Thymus (tissue), 11 donors: Measurements from ENCODE around the gene FAM13A. TPM values are rescaled to one million over a fixed set of nuclear protein-coding genes. Genes with fewer than 3 reads are reported as not detected.

Source experiments
- DNase-seq, 9 donors: peaks; one replicate each; pipeline ENCODE4 v3.0.0-alpha.2; 2013; ENCODE audit warnings: low spot score in 9 of 9, low read depth in 6 of 9, missing footprints in 1 of 9
- H3K27ac ChIP-seq, 2 donors: one replicate each; pipeline ENCODE4 v1.5.1; 2013; ENCODE audit warnings: control low read depth in 1 of 2, low read depth in 1 of 2, low read length in 1 of 2, mild to moderate bottlenecking in 1 of 2, moderate library complexity in 1 of 2
- H3K27me3 ChIP-seq, 2 donors: one replicate each; pipeline ENCODE4 v1.5.1; 2013; ENCODE audit warnings: low read length in 1 of 2; ENCODE audit not compliant: control insufficient read depth in 2 of 2, insufficient read depth in 1 of 2
- H3K36me3 ChIP-seq, 2 donors: one replicate each; pipeline ENCODE4 v1.5.1; 2013; ENCODE audit warnings: low read length in 1 of 2, mild to moderate bottlenecking in 1 of 2, moderate library complexity in 1 of 2; ENCODE audit not compliant: control insufficient read depth in 2 of 2, insufficient read depth in 2 of 2
- H3K4me1 ChIP-seq, 2 donors: one replicate each; pipeline ENCODE4 v1.5.1; 2013; ENCODE audit warnings: low read length in 2 of 2; ENCODE audit not compliant: control insufficient read depth in 2 of 2, insufficient read depth in 2 of 2
- H3K4me3 ChIP-seq, 2 donors: one replicate each; pipeline ENCODE4 v1.5.1; 2013; ENCODE audit warnings: low read length in 2 of 2, control low read depth in 1 of 2, mild to moderate bottlenecking in 1 of 2
- H3K9me3 ChIP-seq, 2 donors: one replicate each; pipeline ENCODE4 v1.5.1; 2013; ENCODE audit warnings: low read length in 1 of 2, mild to moderate bottlenecking in 1 of 2; ENCODE audit not compliant: control insufficient read depth in 2 of 2, insufficient read depth in 1 of 2
- WGBS: extraction: QIAGEN DNeasy Blood & Tissue Kit; methylation state at CpG from one replicate; pipeline ENCODE4 v1.1.7; 2013; 5-methylcytosine and 5-hydroxymethylcytosine counted together
- polyA plus RNA-seq: library from polyadenylated mRNA; stranded (reverse); fragments of 200-250 nt; gene quantifications from one replicate; pipeline ENCODE4 v1.2.3, GENCODE V29; 2013
- total RNA-seq: library from RNA; stranded (reverse); fragments of 120-200 nt; gene quantifications from one replicate; pipeline ENCODE4 v1.2.4, GENCODE V29; 2013
- donor health status: healthy.

Gene FAM13A
- total and polyA plus RNA-seq, 2 donors: 9.0 to 9.3 TPM

DNA sequence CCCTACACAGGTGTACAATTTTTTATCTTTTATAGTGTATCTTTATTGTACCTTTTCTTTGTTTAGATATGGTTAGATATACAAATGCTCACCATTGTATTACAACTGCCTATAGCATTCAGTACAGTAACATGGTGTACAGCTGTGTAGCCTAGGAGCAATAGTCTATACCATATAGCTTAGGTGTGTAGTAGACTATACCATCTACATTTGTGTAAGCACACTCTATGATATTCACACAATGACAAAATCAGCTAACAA, 80.3 kb downstream of the FAM13A start:
- Histone ChIP-seq H3K4me3 (no peak overlapping the region), H3K27me3 (no peaks in the 10 kb centered on the region), H3K36me3 (no peaks in the 10 kb centered on the region), H3K4me1 (no peaks in the 10 kb centered on the region), H3K27ac (no peak overlapping the region), H3K9me3 (no peaks in the 10 kb centered on the region)
- DNase-seq: no peak

DNA sequence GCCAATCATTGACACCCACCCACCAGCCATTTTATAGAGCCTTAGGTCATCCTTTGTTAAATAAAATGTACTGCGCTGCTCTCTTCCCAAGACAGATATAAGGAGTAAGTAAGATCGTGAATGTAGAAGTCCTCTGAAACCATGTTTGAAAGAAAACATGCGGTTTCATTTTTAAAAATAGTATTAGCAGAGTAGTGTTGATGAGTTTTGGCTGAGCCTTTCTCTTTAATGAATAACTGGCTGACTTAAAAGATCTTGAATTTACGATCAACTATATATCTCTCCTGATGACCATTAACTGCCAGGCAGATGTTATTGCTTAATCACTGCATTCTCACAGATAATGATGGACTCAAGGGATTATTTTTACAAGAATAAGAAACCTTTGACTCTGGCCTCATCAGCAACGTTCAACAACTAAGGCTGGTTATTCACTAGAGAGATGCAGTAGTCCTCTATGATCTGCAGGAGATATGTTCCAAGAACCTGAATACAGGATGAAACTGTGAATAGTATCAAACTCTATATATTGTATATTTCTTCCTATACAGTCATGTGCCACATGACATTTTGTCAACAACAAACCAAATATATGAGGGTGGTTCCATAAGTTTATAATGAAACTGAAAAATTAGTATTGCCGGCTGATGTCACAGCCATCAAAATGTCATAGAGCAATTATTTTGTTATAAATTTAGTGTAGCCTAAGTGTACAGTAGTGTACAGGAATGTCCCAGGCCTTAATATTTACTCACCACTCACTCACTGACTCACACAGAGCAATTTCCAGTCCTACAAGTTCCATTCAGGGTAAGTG, 80.8 kb downstream of the FAM13A start:
- Histone ChIP-seq H3K4me3 (no peak overlapping the region), H3K36me3 (no peaks in the 10 kb centered on the region), H3K27me3 (no peaks in the 10 kb centered on the region), H3K4me1 (no peaks in the 10 kb centered on the region), H3K9me3 (no peaks in the 10 kb centered on the region), H3K27ac (no peak overlapping the region)
- WGBS: 89% methylated on average over 6 of the region's 6 CpGs
- DNase-seq: no peak

DNA sequence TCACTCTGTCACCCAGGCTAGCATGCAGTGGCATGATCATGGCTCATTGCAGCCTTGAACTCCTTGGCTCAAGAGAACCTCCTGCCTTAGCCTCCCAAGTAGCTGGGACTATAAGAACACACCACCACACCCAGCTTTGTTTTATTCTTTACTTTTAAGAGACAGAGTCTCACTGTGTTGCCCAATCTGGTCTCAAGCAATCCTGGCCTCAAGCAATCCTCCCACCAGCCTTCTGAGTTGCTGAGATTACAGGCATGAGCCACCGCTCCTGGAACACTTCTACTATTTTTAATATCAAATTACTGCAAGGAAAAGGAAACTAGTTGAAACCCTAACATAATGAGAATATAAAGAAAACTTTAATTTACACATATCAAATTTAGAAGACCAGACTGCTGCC, 85.4 kb downstream of the FAM13A start:
- Histone ChIP-seq H3K4me3 (no peak overlapping the region), H3K36me3 (no peaks in the 10 kb centered on the region), H3K27me3 (no peaks in the 10 kb centered on the region), H3K9me3 (no peaks in the 10 kb centered on the region), H3K4me1 (no peaks in the 10 kb centered on the region), H3K27ac (no peak overlapping the region)
- no peak for DNase-seq
- WGBS: 97% methylated on average over 1 of the region's 1 CpG

DNA sequence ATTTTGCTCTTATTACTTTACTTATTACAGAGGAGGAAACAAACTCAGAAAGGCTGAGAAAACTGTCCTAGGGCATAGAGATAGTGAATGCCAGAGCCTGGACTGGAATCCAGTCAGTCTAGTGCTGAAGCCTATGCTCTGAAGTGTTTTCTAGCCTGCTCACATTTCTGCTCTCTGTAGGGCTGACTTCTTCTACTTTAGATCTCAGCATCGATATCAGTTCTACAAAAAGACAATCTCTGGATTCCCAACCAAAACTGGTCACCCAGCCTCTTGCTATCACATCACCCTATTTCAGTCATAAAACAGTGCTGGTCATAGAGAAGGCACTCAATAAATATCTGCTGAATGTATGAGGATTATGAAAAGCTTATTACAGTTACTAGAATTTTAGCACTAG, 87.2 kb downstream of the FAM13A start:
- WGBS: 100% methylated on average over 1 of the region's 1 CpG
- no peaks in the 10 kb centered on the region for H3K9me3 ChIP-seq
- H3K4me1 ChIP-seq: no peaks in the 10 kb centered on the region
- no peak for DNase-seq
- no peaks in the 10 kb centered on the region for H3K36me3 ChIP-seq
- no peak overlapping the region for H3K27ac ChIP-seq
- H3K4me3 ChIP-seq: no peak overlapping the region
- H3K27me3 ChIP-seq: no peaks in the 10 kb centered on the region

DNA sequence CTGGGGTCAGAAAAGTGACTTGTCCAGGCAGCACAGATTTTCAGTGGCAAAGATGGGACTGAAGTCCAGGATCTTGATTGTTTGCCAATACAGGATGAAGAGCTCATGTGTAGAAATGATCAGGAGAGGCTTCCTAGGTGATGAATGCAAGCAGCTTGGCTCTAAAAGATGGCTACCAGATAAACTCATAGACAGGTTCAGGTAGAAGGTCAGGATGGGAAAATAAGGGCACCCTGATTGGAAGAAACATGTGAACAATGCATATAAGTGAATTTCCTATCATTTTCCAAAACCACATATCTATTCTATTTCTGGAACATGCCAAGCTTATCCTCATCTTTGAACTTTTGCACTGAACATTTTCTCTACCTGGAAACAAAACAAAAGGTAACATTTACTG, 87.7 kb downstream of the FAM13A start:
- Histone ChIP-seq H3K4me1 (no peaks in the 10 kb centered on the region), H3K27ac (no peak overlapping the region), H3K36me3 (no peaks in the 10 kb centered on the region), H3K9me3 (no peaks in the 10 kb centered on the region), H3K4me3 (no peak overlapping the region), H3K27me3 (no peaks in the 10 kb centered on the region)
- no peak for DNase-seq

DNA sequence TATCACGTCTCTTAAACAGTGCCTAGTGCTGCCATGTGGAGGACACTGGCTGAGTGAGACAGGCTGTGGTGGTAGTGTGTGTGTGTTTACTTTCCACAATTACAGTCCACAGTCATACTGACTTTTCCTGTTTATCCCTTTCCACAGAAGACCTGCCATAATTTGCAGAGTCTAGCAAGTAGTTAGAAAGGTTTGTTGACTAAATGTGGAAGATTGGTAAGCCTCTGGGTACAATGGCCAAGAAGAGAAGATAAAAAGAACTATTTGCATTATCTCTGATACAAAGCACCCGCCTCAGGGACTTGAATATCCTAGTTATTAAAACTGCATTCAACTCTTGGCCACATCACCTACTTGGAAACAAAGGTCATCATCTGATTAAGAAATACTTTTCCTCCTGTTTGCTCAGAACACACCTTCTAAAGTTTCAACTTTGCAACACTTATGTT, 89.1 kb downstream of the FAM13A start:
- DNase-seq: no peak
- Histone ChIP-seq H3K4me3 (no peak overlapping the region), H3K4me1 (no peaks in the 10 kb centered on the region), H3K27me3 (no peaks in the 10 kb centered on the region), H3K27ac (no peak overlapping the region), H3K9me3 (no peaks in the 10 kb centered on the region), H3K36me3 (no peaks in the 10 kb centered on the region)
- WGBS: 96% methylated on average over 2 of the region's 2 CpGs

DNA sequence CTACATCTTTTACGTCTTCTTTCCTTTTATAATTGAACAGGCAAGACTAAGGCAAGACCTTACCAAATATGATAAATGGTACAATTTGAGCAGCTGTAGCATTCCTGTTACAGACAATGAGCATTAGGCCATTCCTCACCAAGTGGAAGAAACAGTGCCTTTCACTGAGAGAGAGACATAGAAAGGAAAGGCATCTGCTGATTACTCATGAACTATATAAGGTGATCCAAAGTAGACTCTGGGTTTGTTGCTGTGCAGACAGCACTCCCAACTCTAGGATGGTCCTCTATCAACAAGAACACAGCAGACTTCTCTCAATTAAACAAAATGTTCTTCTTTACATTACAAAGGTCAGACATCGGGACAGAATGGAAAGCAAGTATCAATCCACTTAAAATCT, 91.9 kb downstream of the FAM13A start:
- Histone ChIP-seq H3K36me3 (no peaks in the 10 kb centered on the region), H3K27me3 (no peaks in the 10 kb centered on the region), H3K27ac (no peak overlapping the region), H3K4me3 (no peak overlapping the region), H3K9me3 (no peaks in the 10 kb centered on the region), H3K4me1 (no peaks in the 10 kb centered on the region)
- no peak for DNase-seq
- 98% methylated on average over 2 of the region's 2 CpGs for WGBS

DNA sequence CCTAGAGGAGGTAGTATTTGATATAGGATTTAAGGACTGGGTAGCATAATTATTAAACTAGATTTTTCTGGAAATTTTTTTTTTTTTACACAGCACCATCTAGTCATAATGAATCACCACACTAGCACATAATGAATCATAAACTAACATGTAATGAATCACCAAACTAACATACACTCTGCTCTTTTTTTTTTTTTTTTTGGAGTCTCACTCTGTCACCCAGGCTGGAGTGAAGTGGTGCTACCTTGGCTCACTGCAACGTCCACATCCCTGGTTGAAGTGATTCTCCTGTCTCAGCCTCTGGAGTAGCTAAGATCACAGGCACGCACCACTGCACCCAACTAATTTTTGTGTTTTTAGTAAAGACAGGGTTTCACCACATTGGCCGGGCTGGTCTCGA, 92.5 kb downstream of the FAM13A start:
- Histone ChIP-seq H3K4me3 (no peak overlapping the region), H3K36me3 (no peaks in the 10 kb centered on the region), H3K4me1 (no peaks in the 10 kb centered on the region), H3K9me3 (no peaks in the 10 kb centered on the region), H3K27me3 (no peaks in the 10 kb centered on the region), H3K27ac (no peak overlapping the region)
- no peak for DNase-seq
- 96% methylated on average over 4 of the region's 4 CpGs for WGBS

DNA sequence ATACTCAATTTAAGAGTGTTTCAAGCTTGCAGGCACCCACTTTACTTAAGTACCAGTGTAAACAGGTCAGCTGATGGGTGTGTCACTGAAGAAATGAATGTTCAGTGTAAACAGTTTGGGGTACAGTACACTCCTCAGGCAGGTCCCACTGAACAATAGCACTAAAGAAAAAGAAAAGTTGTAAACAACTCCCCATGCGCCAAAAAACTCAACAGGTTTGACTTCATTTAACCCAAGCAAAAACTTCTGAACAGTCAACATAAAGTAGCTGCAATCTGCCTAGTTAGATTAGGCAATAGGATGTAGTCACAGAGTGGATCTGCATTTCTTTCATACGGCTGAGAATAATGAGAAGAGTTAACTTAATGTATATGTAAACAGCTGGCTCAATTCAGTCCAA, 93.2 kb downstream of the FAM13A start:
- H3K27me3 ChIP-seq: no peaks in the 10 kb centered on the region
- H3K9me3 ChIP-seq: no peaks in the 10 kb centered on the region
- no peak overlapping the region for H3K27ac ChIP-seq
- no peak overlapping the region for H3K4me3 ChIP-seq
- WGBS: 97% methylated on average over 2 of the region's 2 CpGs
- H3K4me1 ChIP-seq: no peaks in the 10 kb centered on the region
- DNase-seq: no peak
- no peaks in the 10 kb centered on the region for H3K36me3 ChIP-seq

DNA sequence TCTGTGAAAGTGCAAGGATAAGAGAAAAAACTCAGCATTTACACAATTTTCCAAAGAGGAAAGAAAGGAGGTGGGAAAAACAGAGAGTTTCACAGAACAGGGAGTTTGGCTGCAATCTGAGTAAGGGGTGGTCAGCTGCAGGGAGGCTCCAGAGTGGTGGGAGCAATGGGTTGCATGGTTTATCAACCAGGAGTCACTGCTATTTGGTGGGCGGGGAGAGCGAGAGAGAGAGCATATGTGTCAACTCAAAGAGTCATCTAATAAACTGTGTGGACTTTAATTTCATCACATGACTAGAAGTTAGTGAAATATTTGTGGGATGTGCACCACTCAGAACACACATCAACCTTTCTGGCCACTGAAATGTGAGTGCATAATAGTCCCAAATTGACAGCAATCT, 94.6 kb downstream of the FAM13A start:
- Histone ChIP-seq H3K4me1 (no peaks in the 10 kb centered on the region), H3K36me3 (no peaks in the 10 kb centered on the region), H3K27ac (no peak overlapping the region), H3K27me3 (no peaks in the 10 kb centered on the region), H3K4me3 (no peak overlapping the region), H3K9me3 (peaks cover 0 to 4% of the 10 kb centered on the region in 2 donors)
- DNase-seq: no peak
- 97% methylated on average over 2 of the region's 2 CpGs for WGBS
